Sigmoid colon (tissue), 4 donors: Measurements from ENCODE around the gene ADAMTS2.

Experiments used
- POLR2A ChIP-seq, 2 donors: fragments of 450-650 bp; IDR thresholded peaks; one replicate each; pipeline ENCODE4 v1.6.1; 2016; ENCODE audit warnings: antibody characterized with exemption in 2 of 2, mild to moderate bottlenecking in 2 of 2, moderate library complexity in 2 of 2
- POLR2AphosphoS5 ChIP-seq, 4 donors: sonication (generic); formaldehyde crosslinking; IDR thresholded peaks; one replicate each; pipeline ENCODE4 v1.6.1; 2017; ENCODE audit warnings: antibody characterized with exemption in 4 of 4
- TF ChIP-seq, protein P1 (sequence below), 4 experiments: fragments of 450-650 bp in 3 of 4; fragments of 200-600 bp in 1 of 4; IDR thresholded peaks; one replicate each; pipeline ENCODE4 v1.5.1; 2016 to 2019; ENCODE audit warnings: antibody characterized with exemption in 4 of 4, mild to moderate bottlenecking in 3 of 4, moderate library complexity in 2 of 4

GRCh38 chr5:179324760-179325295 is 20.4 kb downstream of the ADAMTS2 start:
- TF ChIP-seq, protein P1, sequence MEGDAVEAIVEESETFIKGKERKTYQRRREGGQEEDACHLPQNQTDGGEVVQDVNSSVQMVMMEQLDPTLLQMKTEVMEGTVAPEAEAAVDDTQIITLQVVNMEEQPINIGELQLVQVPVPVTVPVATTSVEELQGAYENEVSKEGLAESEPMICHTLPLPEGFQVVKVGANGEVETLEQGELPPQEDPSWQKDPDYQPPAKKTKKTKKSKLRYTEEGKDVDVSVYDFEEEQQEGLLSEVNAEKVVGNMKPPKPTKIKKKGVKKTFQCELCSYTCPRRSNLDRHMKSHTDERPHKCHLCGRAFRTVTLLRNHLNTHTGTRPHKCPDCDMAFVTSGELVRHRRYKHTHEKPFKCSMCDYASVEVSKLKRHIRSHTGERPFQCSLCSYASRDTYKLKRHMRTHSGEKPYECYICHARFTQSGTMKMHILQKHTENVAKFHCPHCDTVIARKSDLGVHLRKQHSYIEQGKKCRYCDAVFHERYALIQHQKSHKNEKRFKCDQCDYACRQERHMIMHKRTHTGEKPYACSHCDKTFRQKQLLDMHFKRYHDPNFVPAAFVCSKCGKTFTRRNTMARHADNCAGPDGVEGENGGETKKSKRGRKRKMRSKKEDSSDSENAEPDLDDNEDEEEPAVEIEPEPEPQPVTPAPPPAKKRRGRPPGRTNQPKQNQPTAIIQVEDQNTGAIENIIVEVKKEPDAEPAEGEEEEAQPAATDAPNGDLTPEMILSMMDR (IDR thresholded peaks at IDR 0.05), result no peak
- TF ChIP-seq POLR2A (IDR thresholded peaks at IDR 0.05) (no peak), POLR2AphosphoS5 (IDR thresholded peaks at IDR 0.05) (no peak)
